Esophagus squamous epithelium (tissue), 5 donors: ENCODE measurements around the gene NOP9. TPM values are rescaled to one million over a fixed set of nuclear protein-coding genes. Genes with fewer than 3 reads are reported as not detected.

ENCODE experiments used
- DNase-seq: peaks from one replicate; lab custom pipeline; 2025; lab: John Stamatoyannopoulos, UW
- H3K27ac ChIP-seq, 4 donors: fragments of 200-600 bp; sonication (generic); one replicate each; pipeline ENCODE4 v1.5.1; 2016 to 2019; ENCODE audit warnings: mild to moderate bottlenecking in 1 of 4
- H3K27me3 ChIP-seq, 4 donors: fragments of 200-600 bp; sonication (generic); 1 replicate in 3 of 4; 2 replicates in 1 of 4; pipeline versions ENCODE4 v1.5.1 to v1.6.0; 2017 to 2021; ENCODE audit warnings: antibody characterized with exemption in 1 of 4
- H3K36me3 ChIP-seq, 3 donors: fragments of 200-600 bp; sonication (generic); one replicate each; pipeline ENCODE4 v1.5.1; 2016 to 2019
- H3K4me1 ChIP-seq, 3 donors: fragments of 200-600 bp; sonication (generic); one replicate each; pipeline ENCODE4 v1.5.1; 2017 to 2019
- H3K4me3 ChIP-seq, 4 donors: fragments of 200-600 bp; sonication (generic); 1 replicate in 3 of 4; 2 replicates in 1 of 4; pipeline ENCODE4 v1.5.1; 2016 to 2019; ENCODE audit warnings: mild to moderate bottlenecking in 2 of 4, moderate library complexity in 1 of 4
- H3K9me3 ChIP-seq, 3 donors: fragments of 200-600 bp; sonication (generic); one replicate each; pipeline ENCODE4 v1.5.1; 2016 to 2019
- POLR2A ChIP-seq, 4 donors: fragments of 450-650 bp; IDR thresholded peaks; one replicate each; pipeline ENCODE4 v1.6.1; 2017; ENCODE audit warnings: antibody characterized with exemption in 4 of 4, mild to moderate bottlenecking in 4 of 4, moderate library complexity in 3 of 4
- WGBS, 2 donors: methylation state at CpG; one replicate each; pipeline ENCODE4 v1.1.5; 2018; 5-methylcytosine and 5-hydroxymethylcytosine counted together
- intact Hi-C: fragments of 100-400 bp; cut with DNase I; formaldehyde crosslinking; loops from one replicate; pipeline ENCODE4 v1.15.0; 2022
- total RNA-seq, 4 donors: library from RNA; depleted of rRNA; stranded (reverse); fragments of >200 nt; gene quantifications; one replicate each; pipeline ENCODE4 v1.1.0, GENCODE V29; 2016
- TF ChIP-seq, protein P1 (sequence below), 6 experiments: fragments of 450-650 bp in 4 of 6; fragments of 200-600 bp in 2 of 6; sonication (generic) in 2 of 6; IDR thresholded peaks; one replicate each; pipeline ENCODE4 v1.5.1; 2016 to 2019; ENCODE audit warnings: antibody characterized with exemption in 6 of 6, mild to moderate bottlenecking in 4 of 6, moderate library complexity in 4 of 6
- donor health status: DM: yes; HTN: yes; CAD: no.

The NOP9 gene
- total RNA-seq, 4 donors from 2014 or later: 18.0 to 29.8 (median 25.0) TPM

DNA sequence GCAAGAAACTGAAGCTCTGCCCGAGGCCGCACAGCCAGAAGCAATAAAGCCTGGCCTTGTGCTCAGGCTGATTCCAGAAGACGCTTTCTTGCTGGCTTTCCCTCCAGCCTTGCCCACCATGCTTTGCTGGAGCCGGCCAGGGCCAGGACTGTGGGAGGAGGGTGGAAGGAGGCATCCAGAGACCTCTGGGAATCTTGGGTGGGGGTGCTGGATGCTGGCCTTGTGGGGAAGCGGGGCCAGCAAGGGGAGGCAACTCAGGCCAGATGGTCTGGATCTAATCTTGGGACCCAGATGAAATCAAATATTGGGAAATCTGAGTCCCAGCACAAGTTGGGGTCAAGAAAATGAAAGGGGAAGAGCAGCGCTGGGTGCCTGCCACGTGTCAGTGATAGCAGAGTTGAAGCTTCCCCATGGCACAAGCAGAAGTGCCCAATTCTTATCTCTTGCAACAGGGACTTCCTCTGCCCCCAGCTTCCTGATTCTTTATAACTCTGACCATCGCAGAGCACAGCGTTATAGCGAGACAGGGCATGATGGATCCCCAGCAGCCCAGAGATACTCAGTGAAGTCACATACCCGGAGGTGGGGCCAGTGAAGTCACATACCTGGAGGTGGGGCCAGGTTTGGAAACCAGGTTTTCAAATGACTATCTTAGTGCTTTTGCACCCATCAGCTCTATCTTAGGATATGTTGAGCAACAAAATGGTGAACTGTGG lies 21.9 kb upstream of the NOP9 start:
- Histone ChIP-seq H3K9me3 (no peaks in the 10 kb centered on the region), H3K27me3 (no peaks in the 10 kb centered on the region), H3K4me1 (peaks cover 26 to 96% (median 40%) of the 10 kb centered on the region in 3 donors), H3K4me3 (no peak overlapping the region), H3K27ac (peak overlapping the region in 3 of 4 donors; percentile 67 to 88 (median 83)), H3K36me3 (no peaks in the 10 kb centered on the region)
- 66 to 84% methylated on average over 9 to 11 of the region's 11 CpGs for WGBS, 2 donors
- intact Hi-C loops: no loop called here
- TF ChIP-seq POLR2A (IDR thresholded peaks at IDR 0.05): no peak
- TF ChIP-seq, protein P1, sequence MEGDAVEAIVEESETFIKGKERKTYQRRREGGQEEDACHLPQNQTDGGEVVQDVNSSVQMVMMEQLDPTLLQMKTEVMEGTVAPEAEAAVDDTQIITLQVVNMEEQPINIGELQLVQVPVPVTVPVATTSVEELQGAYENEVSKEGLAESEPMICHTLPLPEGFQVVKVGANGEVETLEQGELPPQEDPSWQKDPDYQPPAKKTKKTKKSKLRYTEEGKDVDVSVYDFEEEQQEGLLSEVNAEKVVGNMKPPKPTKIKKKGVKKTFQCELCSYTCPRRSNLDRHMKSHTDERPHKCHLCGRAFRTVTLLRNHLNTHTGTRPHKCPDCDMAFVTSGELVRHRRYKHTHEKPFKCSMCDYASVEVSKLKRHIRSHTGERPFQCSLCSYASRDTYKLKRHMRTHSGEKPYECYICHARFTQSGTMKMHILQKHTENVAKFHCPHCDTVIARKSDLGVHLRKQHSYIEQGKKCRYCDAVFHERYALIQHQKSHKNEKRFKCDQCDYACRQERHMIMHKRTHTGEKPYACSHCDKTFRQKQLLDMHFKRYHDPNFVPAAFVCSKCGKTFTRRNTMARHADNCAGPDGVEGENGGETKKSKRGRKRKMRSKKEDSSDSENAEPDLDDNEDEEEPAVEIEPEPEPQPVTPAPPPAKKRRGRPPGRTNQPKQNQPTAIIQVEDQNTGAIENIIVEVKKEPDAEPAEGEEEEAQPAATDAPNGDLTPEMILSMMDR (IDR thresholded peaks at IDR 0.05): no peak
- DNase-seq: no peak

DNA sequence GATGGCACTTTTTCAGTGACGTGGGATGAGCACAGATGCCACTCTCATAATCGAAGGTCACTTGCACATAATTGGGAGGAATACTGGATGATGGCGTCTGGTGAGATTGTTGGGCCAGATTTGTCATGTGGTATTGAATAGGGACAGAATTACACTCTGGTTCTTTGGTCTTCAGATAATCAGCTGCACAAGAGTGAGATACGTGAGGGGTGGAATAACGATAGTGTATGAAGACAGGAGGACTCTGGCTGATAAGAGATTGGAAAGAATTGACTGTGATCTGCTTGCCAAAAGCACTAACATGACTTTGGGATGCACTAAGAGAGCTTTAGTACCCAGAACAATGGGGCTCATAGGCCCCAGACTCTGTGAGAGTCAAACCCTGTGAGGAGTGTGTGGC lies 21.2 kb upstream of the NOP9 start:
- H3K4me3 ChIP-seq: no peak overlapping the region
- intact Hi-C loops: no loop called here
- DNase-seq: no peak
- no peaks in the 10 kb centered on the region for H3K27me3 ChIP-seq
- 91 to 98% methylated on average over 5 of the region's 5 CpGs for WGBS, 2 donors
- H3K9me3 ChIP-seq: no peaks in the 10 kb centered on the region
- peaks cover 21 to 96% (median 40%) of the 10 kb centered on the region in 3 donors for H3K4me1 ChIP-seq
- H3K27ac ChIP-seq: peak overlapping the region; percentile 67 to 88 (median 78)
- TF ChIP-seq POLR2A (IDR thresholded peaks at IDR 0.05): no peak
- TF ChIP-seq, protein P1 (IDR thresholded peaks at IDR 0.05): no peak
- no peaks in the 10 kb centered on the region for H3K36me3 ChIP-seq

DNA sequence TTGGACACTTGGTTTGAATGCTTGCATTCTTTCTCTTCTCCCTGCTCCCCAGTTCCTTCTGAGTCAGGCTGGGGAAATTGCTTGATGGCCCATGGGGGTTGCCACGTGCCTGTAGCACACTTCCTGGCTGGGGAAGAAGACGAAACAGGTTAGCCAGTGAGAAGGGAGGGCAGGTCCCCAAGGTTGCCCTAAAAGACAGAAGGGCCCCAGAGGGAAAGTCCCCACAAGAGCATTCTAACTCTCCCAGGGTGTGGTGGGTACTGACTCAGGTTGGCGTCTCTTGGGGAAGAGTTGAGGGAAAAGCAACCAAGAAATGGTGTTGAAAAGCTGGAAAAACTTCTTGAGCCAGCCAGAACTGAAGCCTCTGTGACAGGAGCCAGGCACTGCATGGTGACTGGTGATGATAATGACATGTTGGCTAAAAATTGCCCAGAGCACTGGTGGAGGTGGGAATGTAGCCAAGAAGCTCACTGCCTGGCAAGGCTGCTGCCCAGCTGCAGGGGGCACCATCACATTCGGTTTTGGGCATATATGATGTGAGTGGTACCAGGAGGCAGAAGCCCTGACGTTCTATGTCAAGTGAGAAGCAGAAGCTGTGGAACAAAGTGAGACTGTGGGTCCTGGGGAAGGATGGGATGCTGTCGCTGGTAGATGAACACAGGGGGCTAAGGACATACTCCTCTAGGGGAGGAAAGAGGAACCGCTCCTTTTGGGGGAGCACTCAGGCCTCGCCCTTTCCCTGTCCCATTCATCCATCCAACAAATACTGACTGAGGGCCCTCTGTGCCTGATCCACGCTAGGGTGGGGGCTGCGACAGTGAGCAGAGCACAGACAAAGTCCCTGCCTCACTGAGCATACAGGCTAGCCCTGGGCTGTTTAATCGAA lies 20.1 kb upstream of the NOP9 start:
- 50 to 72% methylated on average over 9 to 11 of the region's 11 CpGs for WGBS, 2 donors
- TF ChIP-seq, protein P1 (IDR thresholded peaks at IDR 0.05): peak in 5 of 6 experiments; percentile 10 to 69 (median 42)
- no peak for TF ChIP-seq POLR2A (IDR thresholded peaks at IDR 0.05)

DNA sequence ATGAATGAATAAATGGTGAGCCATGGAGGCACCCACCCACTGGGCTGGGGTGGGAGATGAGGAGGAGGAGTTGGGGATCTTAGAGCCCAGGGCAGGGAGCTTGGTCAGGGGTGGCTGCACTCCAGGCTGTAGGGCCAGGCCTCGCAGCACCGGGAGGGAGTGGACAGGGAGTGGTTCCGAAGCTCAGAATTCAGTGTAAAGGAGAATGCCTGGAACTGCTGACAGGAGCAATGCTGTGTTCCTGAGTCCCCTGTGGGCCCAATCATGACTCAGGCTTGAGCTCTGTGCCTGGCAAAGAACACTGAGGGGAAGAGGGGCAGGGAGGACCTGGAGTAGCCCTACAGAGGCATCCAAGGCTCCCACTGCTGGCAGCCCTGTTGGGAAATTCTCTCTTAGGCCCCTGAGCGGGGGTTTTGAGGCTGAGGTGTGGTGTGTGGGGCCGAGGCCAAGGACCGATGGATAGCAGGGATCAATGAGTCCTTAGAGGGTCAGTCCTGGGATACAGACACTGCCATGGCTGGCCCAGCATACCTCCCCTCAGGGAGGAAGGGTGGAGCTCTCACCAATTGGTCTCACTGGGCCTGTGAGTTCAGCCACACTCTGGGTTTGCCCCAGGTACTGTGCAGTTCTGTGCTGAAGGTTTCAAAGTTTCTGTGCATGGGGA lies 18.7 kb upstream of the NOP9 start:
- Histone ChIP-seq H3K36me3 (no peaks in the 10 kb centered on the region), H3K4me1 (peaks cover 29 to 96% (median 48%) of the 10 kb centered on the region in 3 donors), H3K4me3 (no peak overlapping the region), H3K27ac (peak overlapping the region; percentile 67 to 88 (median 78)), H3K9me3 (no peaks in the 10 kb centered on the region), H3K27me3 (no peaks in the 10 kb centered on the region)
- WGBS, 2 donors: 65 to 68% methylated on average over 6 of the region's 6 CpGs
- no peak for DNase-seq
- intact Hi-C loops: no loop called here
- no peak for TF ChIP-seq POLR2A (IDR thresholded peaks at IDR 0.05)
- TF ChIP-seq, protein P1 (IDR thresholded peaks at IDR 0.05): no peak

More for the DNA sequence above, 20.1 kb upstream of the NOP9 start:
- Histone ChIP-seq H3K4me1 (peaks cover 26 to 96% (median 45%) of the 10 kb centered on the region in 3 donors), H3K9me3 (no peaks in the 10 kb centered on the region), H3K27ac (peak overlapping the region; percentile 67 to 88 (median 78)), H3K36me3 (no peaks in the 10 kb centered on the region), H3K27me3 (no peaks in the 10 kb centered on the region), H3K4me3 (no peak overlapping the region)
- intact Hi-C loops: no loop called here
- no peak for DNase-seq
